ENCODE data around the gene TNS4. TPM values are rescaled to one million over a fixed set of nuclear protein-coding genes. Genes with fewer than 3 reads are reported as not detected.

Gene TNS4
- polyA plus RNA-seq, 1 donor = 0.10 TPM

GRCh38 chr17:40536295-40537171 lies 35.1 kb upstream of the TNS4 start:
- DNase-seq = no peak

GRCh38 chr17:40535924-40536294 lies 34.5 kb upstream of the TNS4 start:
- no peak for DNase-seq

- DNase-seq = no peak
Measured at GRCh38 chr17:40535438-40535837, 34.0 kb upstream of the TNS4 start.

- no peak for DNase-seq
Measured at GRCh38 chr17:40534371-40535189, 33.2 kb upstream of the TNS4 start.

- no peak for DNase-seq
Measured at GRCh38 chr17:40533896-40534295, 32.5 kb upstream of the TNS4 start.

GRCh38 chr17:40532520-40533253 lies 31.3 kb upstream of the TNS4 start:
- no peak for DNase-seq

GRCh38 chr17:40531051-40531991 lies 29.9 kb upstream of the TNS4 start:
- no peak for DNase-seq

GRCh38 chr17:40530531-40530994 lies 29.1 kb upstream of the TNS4 start:
- DNase-seq = no peak

- no peak for DNase-seq
Measured at GRCh38 chr17:40529991-40530390, 28.6 kb upstream of the TNS4 start.

- DNase-seq = no peak
Measured at GRCh38 chr17:40528692-40529417, 27.4 kb upstream of the TNS4 start.

- no peak for DNase-seq
Measured at GRCh38 chr17:40526668-40527067, 25.2 kb upstream of the TNS4 start.

GRCh38 chr17:40525294-40525693 lies 23.9 kb upstream of the TNS4 start:
- no peak for DNase-seq

- DNase-seq = no peak
Measured at GRCh38 chr17:40524243-40524965, 23.0 kb upstream of the TNS4 start.

GRCh38 chr17:40522961-40523310 lies 21.5 kb upstream of the TNS4 start:
- no peak for DNase-seq

- no peak for DNase-seq
Measured at GRCh38 chr17:40522250-40522960, 21.0 kb upstream of the TNS4 start.

GRCh38 chr17:40520991-40521453 lies 19.6 kb upstream of the TNS4 start:
- no peak for DNase-seq

GRCh38 chr17:40519089-40519775 lies 17.8 kb upstream of the TNS4 start:
- no peak for DNase-seq

- DNase-seq = no peak
Measured at GRCh38 chr17:40518401-40519088, 17.1 kb upstream of the TNS4 start.

Data from left kidney (tissue), 2 donors.